IPS-18c (cell line): ENCODE results near the gene CTNNA3.

Experiments used
- H3K4me3 ChIP-seq: 2 replicates; pipeline ENCODE4 v1.7.0; 2013; ENCODE audit warnings: low read depth, mild to moderate bottlenecking, low read length, moderate library complexity; ENCODE audit not compliant: insufficient read depth
- H3K9me3 ChIP-seq: one replicate; pipeline ENCODE4 v1.6.1; 2013; ENCODE audit warnings: mild to moderate bottlenecking, low read length, moderate library complexity; ENCODE audit not compliant: control insufficient read depth, insufficient read depth

Gene CTNNA3

DNA sequence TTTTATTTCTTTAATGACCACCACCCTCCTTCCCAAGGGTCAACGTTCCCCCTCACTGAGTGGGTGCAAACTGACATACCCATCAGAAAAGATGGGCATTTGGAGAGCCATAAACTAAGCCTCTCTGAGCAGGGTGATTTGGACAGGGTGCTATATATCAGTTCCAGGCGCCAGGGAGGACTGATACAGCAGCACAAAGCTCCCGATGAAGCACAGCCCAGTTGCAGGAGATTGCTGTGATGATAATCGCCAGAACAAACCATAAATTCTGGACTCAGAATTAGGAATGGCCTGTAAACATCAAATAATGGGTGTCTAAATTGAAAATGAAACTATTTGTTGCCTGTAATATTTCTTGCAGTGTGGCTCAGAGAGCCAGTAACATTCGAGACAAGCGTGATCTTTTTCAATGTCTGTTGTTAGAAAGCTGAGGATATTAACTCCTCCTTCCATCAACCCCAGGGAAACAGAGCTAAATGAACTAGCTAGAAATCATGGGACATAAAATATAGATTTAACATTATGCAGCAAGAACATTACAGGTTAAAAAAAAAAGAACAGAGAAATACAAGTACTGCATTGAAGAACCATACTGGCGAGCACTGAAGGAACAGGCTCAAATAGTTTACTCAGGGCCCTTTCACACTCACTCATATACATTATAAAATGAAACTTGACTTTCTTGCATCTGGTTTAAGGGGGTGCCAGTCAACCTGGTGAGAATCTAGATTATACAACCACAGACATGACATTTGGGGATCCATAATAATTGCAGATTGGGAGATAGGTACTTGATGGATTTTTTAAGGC is 907.6 kb downstream of the CTNNA3 start:
- H3K4me3 ChIP-seq = no peak overlapping the region
- no peaks in the 10 kb centered on the region for H3K9me3 ChIP-seq

- H3K4me3 ChIP-seq = no peak overlapping the region
- no peaks in the 10 kb centered on the region for H3K9me3 ChIP-seq
Measured at GRCh38 chr10:66786709-66787108, 909.3 kb downstream of the CTNNA3 start.

GRCh38 chr10:66784770-66785169 is 911.2 kb downstream of the CTNNA3 start:
- Histone ChIP-seq H3K9me3 (no peaks in the 10 kb centered on the region), H3K4me3 (no peak overlapping the region)

DNA sequence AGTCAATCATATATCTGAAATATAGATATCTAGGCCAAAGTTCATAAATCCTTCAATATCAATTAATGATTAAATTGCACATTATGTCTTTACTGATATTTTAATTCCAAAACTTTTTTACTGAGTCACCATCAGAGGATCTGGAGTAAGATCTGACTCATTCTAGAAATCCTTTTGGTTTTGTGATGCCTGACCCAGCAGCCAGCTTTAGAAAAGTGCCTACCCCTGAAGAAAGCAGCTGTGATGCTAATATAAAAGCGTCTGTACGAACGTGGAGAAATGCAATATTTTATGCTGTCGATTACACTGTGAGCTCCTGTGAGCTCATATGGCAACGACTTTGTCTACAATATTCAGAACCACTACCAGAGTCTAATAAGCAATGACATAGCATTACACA is 912.7 kb downstream of the CTNNA3 start:
- Histone ChIP-seq H3K9me3 (no peaks in the 10 kb centered on the region), H3K4me3 (no peak overlapping the region)

DNA sequence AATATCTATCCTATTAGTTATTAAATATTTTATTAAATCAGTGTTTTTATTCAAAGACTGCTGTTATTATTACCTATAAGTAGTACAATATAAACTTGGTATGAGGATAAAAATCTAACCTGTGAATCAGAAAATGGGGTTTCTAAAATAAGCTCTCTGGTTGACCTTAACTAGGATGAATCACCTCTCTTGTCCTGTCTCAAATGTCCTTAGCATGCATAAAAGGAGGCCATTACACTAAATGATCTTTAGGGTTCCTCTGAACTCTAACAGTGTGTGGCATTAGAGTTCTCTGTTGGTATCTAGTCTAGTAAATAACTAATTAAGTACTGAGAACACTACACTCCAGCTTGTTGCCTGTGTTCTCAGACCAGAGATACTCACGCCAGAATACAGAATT is 913.2 kb downstream of the CTNNA3 start:
- Histone ChIP-seq H3K4me3 (no peak overlapping the region), H3K9me3 (no peaks in the 10 kb centered on the region)

- Histone ChIP-seq H3K4me3 (no peak overlapping the region), H3K9me3 (no peaks in the 10 kb centered on the region)
Measured at GRCh38 chr10:66782144-66782543, 913.9 kb downstream of the CTNNA3 start.

DNA sequence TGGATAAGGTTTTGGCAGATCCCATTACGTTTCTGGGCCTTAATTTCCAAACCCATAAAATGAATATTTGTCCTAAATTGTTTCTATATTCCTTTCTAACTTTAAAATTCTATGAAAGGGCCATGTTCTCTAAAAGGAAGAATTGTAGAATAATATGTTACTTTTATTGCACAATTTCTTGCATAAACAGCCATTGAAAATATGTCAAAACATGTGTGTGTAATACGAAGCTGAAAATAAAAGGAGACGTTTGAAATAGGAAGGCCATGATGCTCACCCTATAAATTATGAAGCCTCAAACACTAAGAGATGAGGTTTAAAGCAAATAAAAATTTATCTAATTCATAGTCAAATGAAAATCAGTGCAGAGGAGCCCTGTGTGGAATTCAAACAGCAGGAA is 915.2 kb downstream of the CTNNA3 start:
- no peaks in the 10 kb centered on the region for H3K9me3 ChIP-seq

GRCh38 chr10:66778351-66778750 is 917.6 kb downstream of the CTNNA3 start:
- Histone ChIP-seq H3K4me3 (no peak overlapping the region), H3K9me3 (no peaks in the 10 kb centered on the region)

More for the DNA sequence above, 915.2 kb downstream of the CTNNA3 start:
- no peak overlapping the region for H3K4me3 ChIP-seq

- Histone ChIP-seq H3K4me3 (no peak overlapping the region), H3K9me3 (no peaks in the 10 kb centered on the region)
Measured at GRCh38 chr10:66777665-66778064, 918.3 kb downstream of the CTNNA3 start.

- no peaks in the 10 kb centered on the region for H3K9me3 ChIP-seq
- no peak overlapping the region for H3K4me3 ChIP-seq
Measured at GRCh38 chr10:66773472-66773817, 922.5 kb downstream of the CTNNA3 start.

DNA sequence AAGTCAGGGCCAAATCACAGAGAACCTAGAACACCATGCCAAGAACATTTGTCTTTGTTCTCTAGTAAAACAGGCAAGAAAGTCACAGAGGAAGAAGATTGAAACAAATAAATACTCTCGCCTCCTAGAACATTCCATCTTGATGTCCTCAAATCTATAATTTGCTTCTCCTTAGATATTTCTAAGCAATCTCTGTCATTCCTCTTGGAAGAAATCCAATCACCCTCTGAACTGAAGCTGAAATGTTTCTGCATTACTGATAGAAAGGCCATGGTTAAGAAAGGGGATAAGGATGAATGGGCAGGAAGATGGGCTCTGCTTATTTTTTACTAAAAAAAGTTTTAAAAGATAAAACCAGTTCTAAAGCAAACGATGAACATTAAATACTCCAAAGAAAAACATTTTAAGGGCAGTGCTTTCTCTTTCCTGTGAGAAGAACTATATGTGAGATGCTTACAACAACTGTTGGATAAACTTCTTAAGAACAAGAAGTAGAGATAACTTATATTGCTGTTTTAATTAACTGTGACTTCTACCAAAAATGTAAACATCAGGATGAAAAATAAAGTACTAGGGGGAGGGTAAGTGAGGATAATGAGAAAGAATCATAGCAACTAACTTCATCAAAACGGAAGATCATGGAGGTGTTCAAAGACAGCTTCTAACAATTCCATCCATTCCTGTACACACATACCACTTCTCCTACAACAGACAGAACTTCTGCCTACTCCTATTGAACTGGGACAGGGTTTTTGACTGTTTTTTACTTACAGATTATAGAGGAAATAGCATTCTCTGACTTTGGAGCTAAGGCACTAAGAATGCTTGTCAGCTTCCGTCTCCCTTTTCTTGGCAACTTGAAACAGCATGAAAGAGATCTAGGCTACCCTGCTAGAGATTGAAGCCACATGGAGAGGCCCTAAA is 923.2 kb downstream of the CTNNA3 start:
- Histone ChIP-seq H3K4me3 (no peak overlapping the region), H3K9me3 (no peaks in the 10 kb centered on the region)

- no peaks in the 10 kb centered on the region for H3K9me3 ChIP-seq
- H3K4me3 ChIP-seq = no peak overlapping the region
Measured at GRCh38 chr10:66767707-66768106, 928.3 kb downstream of the CTNNA3 start.

DNA sequence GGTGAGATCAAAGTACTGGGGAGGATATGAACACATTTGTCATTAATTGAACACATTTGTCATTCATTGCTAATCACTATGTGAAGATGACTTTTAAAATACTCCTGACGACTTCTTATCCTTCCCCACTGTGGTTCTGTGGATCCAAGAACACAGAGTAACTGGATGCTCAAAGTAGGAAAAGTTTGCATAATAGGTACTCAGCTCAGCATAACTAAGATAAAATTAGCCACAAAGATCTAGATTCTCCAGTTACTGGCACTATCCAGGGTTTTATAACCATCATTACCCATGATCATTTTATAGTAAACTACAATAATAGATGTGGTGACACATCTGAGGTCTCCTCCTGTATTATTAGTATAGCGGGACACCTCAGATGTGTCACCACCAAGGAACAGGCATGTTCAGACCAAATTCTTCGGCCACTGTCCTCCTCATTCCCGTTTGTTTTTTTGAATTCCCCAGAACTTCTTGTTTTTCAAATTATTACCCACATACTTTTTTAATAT is 933.7 kb downstream of the CTNNA3 start:
- no peaks in the 10 kb centered on the region for H3K9me3 ChIP-seq
- H3K4me3 ChIP-seq = no peak overlapping the region

DNA sequence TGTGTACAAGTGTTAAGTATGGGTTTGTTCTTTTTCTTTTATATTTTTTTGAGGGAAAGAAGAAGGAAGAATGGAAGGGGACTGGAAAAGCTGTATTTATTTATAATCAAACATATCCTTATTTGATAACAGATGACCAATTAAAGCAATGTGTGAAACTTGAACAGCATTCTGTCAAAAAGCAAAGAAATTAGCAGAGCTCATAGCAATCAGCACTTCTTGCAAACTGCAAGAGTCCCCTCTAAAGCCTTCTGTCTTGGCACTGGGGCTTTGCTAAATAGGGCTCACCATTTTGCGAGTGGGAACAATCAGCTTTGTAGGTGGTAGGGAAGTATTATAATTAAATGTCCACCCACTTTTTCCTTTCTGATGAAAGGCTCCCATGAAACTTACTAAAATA is 935.1 kb downstream of the CTNNA3 start:
- Histone ChIP-seq H3K4me3 (no peak overlapping the region), H3K9me3 (no peaks in the 10 kb centered on the region)

DNA sequence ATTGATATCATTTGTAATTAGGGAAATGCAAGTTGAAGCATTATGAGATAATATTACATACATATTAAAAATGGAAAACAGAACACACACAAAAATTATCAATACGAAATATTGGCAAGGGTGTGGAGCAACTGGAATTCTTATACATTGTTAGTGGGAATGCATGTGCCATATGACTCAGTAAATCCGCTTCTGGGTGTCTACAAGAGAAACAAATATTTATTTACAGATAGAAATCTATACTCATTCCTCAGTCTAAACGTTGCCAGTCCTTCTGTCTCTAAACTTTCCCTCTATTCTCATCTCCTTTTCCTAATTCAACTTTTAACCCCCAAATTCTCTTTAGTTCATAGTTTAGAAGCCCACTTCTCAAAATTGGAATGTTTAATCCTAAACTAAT is 940.5 kb downstream of the CTNNA3 start:
- no peaks in the 10 kb centered on the region for H3K9me3 ChIP-seq
- no peak overlapping the region for H3K4me3 ChIP-seq

- H3K4me3 ChIP-seq = no peak overlapping the region
- H3K9me3 ChIP-seq = no peaks in the 10 kb centered on the region
Measured at GRCh38 chr10:66752714-66753113, 943.3 kb downstream of the CTNNA3 start.

GRCh38 chr10:66748217-66748616 is 947.8 kb downstream of the CTNNA3 start:
- Histone ChIP-seq H3K9me3 (no peaks in the 10 kb centered on the region), H3K4me3 (no peak overlapping the region)

GRCh38 chr10:66747451-66747850 is 948.5 kb downstream of the CTNNA3 start:
- Histone ChIP-seq H3K9me3 (no peaks in the 10 kb centered on the region), H3K4me3 (no peak overlapping the region)
